ENCODE data around the gene MTHFS.

MTHFS gene

DNA sequence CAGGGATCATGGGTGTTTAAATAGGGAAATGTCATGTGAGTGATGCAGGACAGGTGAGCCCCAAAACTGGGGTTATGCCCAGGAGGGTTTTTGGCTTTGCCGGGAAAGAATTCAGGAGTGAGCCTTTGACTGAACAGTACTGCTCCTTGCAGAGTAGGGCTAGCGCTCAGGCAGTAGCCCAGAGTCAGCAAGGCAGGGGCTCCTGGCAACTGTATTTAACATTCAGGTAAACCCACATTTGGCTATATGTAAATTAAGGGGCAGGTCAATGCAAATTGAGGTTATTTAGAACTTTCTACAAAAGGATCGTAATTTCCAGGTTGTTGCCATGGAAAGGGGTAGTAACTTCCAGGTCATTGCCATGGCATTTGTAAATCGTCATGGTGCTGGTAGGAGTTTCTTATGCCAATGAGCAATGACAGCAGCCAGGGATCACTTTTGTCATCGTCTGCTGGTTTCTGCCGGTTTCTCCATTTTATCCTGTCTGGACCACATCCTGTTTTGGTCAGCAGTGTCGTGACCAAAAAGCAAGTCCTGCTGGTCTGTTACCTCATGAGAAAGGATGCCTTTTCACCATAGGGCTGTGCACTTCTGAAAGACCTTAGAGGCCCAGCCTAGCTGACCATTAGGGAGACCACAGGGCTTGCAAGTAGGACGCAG is 24.3 kb downstream of the MTHFS start:
- no peak overlapping the region for H3K4me3 ChIP-seq (ENCODE audit: low read depth, low read length)
- TF ChIP-seq, protein P1, sequence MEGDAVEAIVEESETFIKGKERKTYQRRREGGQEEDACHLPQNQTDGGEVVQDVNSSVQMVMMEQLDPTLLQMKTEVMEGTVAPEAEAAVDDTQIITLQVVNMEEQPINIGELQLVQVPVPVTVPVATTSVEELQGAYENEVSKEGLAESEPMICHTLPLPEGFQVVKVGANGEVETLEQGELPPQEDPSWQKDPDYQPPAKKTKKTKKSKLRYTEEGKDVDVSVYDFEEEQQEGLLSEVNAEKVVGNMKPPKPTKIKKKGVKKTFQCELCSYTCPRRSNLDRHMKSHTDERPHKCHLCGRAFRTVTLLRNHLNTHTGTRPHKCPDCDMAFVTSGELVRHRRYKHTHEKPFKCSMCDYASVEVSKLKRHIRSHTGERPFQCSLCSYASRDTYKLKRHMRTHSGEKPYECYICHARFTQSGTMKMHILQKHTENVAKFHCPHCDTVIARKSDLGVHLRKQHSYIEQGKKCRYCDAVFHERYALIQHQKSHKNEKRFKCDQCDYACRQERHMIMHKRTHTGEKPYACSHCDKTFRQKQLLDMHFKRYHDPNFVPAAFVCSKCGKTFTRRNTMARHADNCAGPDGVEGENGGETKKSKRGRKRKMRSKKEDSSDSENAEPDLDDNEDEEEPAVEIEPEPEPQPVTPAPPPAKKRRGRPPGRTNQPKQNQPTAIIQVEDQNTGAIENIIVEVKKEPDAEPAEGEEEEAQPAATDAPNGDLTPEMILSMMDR (IDR thresholded peaks at IDR 0.05; ENCODE audit: borderline replicate concordance, insufficient read depth, low read depth, low read length), result no peak

DNA sequence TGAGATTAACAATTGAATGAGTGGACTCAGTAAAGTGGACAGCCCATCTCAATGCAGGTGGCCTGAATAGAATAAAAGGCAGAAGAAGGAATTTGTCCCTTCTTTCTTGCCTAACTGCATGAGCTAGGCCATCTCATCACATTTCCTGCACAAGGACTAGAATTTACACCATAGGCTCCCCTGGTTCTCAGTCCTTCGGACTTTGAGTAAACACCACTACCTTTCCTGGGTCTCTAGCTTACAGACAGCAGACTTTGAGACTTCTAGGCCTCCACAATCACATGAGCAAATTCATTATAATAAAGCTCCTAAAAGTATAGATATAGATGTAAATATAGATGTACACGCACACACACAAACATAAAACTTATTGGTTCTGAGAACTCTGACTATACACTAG is 28.3 kb downstream of the MTHFS start:
- TF ChIP-seq, protein P1 (IDR thresholded peaks at IDR 0.05; ENCODE audit: borderline replicate concordance, insufficient read depth, low read depth, low read length), result no peak
- no peak overlapping the region for H3K4me3 ChIP-seq (ENCODE audit: low read depth, low read length)

DNA sequence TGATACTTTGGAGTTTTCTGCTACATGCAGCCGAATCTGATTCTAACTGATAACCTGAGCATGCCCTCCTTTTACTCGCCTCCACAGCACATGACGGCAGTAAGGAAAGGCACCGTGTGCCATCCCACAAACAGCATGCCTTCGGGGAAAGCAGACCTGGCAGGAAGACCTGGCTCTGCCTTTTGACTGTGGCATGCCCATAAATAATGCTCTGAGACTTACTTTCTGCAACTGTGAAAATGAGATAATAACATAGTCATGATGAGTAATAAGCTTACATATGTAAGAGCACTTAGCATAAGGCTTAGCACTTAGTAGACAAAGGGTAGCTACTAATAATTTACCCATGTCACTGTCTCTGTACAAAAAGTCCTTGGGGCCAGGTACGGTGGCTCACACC is 32.9 kb downstream of the MTHFS start:
- H3K4me3 ChIP-seq (ENCODE audit: low read depth, low read length), result no peak overlapping the region
- TF ChIP-seq, protein P1 (IDR thresholded peaks at IDR 0.05; ENCODE audit: borderline replicate concordance, insufficient read depth, low read depth, low read length), result no peak

DNA sequence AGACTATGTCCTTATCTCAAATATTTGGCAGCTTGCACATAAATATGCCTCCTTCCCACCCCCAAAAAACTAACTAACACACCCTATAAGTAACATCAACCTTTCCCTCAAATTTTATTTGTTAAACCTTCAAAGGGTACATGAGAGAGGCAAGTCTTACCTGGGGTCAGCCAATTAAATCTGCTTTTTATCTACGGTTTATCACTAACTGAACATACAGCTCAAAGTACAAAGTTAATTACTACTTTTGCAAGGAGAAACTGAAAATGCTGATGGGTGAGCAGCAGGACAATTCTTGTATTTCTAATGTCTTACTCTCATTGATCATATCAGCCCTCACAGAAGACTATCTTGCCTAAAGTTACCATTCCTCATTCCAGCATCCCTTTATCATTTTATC is 34.6 kb downstream of the MTHFS start:
- H3K4me3 ChIP-seq (ENCODE audit: low read depth, low read length), result no peak overlapping the region
- TF ChIP-seq, protein P1 (IDR thresholded peaks at IDR 0.05; ENCODE audit: borderline replicate concordance, insufficient read depth, low read depth, low read length), result no peak

DNA sequence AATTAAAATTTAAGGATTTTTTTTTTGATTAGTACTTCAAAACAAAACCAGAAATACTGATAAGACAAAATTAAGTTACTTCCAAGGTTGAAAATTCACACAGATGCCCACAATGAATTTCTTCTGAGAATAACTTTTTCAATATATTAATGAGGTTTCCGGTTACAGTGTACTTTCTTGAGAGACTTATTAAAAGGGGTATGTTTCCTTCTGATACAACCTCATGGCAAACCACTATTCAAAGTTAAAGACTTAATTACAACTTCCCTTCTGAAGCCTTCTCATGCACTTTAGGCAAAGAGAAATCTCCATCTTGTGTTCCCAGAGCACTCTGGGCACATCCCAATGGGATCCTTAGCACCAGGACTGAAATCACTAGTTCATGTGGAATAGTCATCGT is 36.2 kb downstream of the MTHFS start:
- TF ChIP-seq, protein P1 (IDR thresholded peaks at IDR 0.05; ENCODE audit: borderline replicate concordance, insufficient read depth, low read depth, low read length), result no peak
- H3K4me3 ChIP-seq (ENCODE audit: low read depth, low read length), result no peak overlapping the region

DNA sequence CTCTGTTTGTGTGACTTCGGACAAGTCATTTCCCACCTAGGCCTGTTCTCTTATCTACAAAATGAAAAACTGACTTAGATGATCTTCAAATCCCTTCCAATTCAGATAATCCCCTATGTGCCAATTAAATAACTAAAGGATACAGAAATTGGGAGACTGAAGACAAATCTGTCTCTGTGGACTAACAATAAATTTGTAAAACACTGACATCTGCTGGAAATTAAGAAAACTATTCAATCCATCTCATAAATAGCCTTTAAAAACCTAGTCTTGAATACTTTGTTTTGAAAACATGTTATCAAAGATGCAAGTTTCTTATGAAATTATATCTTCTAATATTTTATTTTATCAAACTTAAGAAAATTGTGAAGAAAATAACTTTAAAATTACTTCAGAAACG is 38.3 kb downstream of the MTHFS start:
- no peak overlapping the region for H3K4me3 ChIP-seq (ENCODE audit: low read depth, low read length)
- TF ChIP-seq, protein P1 (IDR thresholded peaks at IDR 0.05; ENCODE audit: borderline replicate concordance, insufficient read depth, low read depth, low read length), result no peak

DNA sequence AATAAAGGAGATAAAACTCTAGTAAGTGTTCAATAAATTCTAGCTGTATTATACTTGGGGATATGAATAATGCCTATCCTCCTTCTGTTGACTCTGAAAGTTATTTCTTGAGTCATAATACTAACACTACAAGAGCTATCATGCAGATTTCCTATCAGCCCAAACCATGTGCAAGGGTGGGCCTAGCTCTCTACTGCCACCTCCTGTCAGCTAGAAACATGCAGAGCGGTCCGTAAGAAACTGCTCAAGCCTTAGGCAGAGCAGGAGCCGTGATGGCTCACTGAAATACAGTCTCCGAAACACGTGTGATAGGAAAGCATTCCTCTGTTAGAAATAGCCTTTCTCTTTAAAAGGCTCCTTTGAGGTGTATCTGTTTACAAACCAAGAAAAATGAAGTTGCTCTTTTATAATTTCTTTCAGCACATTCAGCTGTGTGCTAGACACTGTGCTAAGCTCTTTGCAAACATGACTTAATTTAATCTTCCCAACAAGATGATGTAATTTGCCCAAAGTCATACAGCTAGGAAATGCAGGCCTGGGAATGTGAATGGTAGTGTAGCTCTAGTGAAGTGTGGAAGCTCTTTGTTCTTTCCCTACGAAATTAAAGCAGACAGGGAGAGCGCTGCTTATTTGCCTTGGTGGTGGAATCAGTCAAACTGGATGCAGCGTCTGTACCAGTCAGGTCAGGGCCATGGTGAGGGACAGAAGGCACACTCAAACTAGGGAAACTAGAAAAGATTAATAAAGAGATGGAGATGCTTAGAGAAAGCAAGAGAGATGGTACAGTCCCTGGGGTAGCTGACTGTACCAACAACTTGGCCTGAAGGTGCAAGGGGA is 43.1 kb downstream of the MTHFS start:
- H3K4me3 ChIP-seq (ENCODE audit: low read depth, low read length), result no peak overlapping the region
- TF ChIP-seq, protein P1 (IDR thresholded peaks at IDR 0.05; ENCODE audit: borderline replicate concordance, insufficient read depth, low read depth, low read length), result peak; percentile 94

Measured in GM12875 (cell line).